GM19240 (cell line): ENCODE measurements around the gene TNP2.
"Not testable (repeated sequence)": the region's sequence is repeated elsewhere in the genome, so short reads cannot be mapped to it uniquely, and the experiment has no call there.

Source experiments
- DNase-seq: peaks from one replicate; pipeline ENCODE4 v3.0.0; 2011; ENCODE audit warnings: low spot score; ENCODE audit not compliant: insufficient read length

TNP2 gene

GRCh38 chr16:11220507-11220906, 48.6 kb downstream of the TNP2 start:
- not testable (repeated sequence) for DNase-seq

- no peak for DNase-seq
These were observed 49.9 kb downstream of the TNP2 start for GRCh38 chr16:11219178-11219577.

- DNase-seq: no peak
These were observed 50.5 kb downstream of the TNP2 start for GRCh38 chr16:11218604-11218962.
